RWPE2 (cell line): Measurements from ENCODE around the gene P2RX1.

Experiments
- ATAC-seq: fragments of 200-7000 bp; cut with Tn5 transposase; 3 replicates; pipeline ENCODE4 v1.9.1; 2021; ENCODE audit warnings: low read depth
- DNase-seq: peaks from one replicate; pipeline ENCODE4 v3.0.0-alpha.2; 2020; ENCODE audit warnings: low spot score
- H3K27ac ChIP-seq: fragments of 450-650 bp; 2 replicates; pipeline ENCODE4 v1.5.1; 2017; ENCODE audit warnings: mild to moderate bottlenecking; ENCODE audit not compliant: poor library complexity, severe bottlenecking
- H3K27me3 ChIP-seq: fragments of 250-450 bp; sonication (Bioruptor Pico); 2 replicates; pipeline ENCODE4 v1.5.1; 2021; ENCODE audit warnings: mild to moderate bottlenecking, moderate library complexity; ENCODE audit not compliant: insufficient read depth, poor library complexity, severe bottlenecking
- H3K36me3 ChIP-seq: fragments of 250-450 bp; sonication (Bioruptor Pico); 2 replicates; pipeline ENCODE4 v1.5.1; 2020; ENCODE audit warnings: low read depth, mild to moderate bottlenecking, moderate library complexity
- H3K4me1 ChIP-seq: fragments of 250-450 bp; sonication (Bioruptor Pico); 2 replicates; pipeline ENCODE4 v1.5.1; 2021; ENCODE audit warnings: mild to moderate bottlenecking, moderate library complexity; ENCODE audit not compliant: insufficient read depth, poor library complexity, severe bottlenecking
- H3K4me3 ChIP-seq: fragments of 250-450 bp; sonication (Bioruptor Pico); 2 replicates; pipeline ENCODE4 v1.5.1; 2021; ENCODE audit warnings: mild to moderate bottlenecking, moderate library complexity; ENCODE audit not compliant: severe bottlenecking
- H3K9me3 ChIP-seq: fragments of 250-450 bp; sonication (Bioruptor Pico); 2 replicates; pipeline ENCODE4 v1.5.1; 2021; ENCODE audit warnings: mild to moderate bottlenecking, moderate library complexity; ENCODE audit not compliant: severe bottlenecking
- CTCF ChIP-seq: fragments of 450-650 bp; IDR thresholded peaks from one replicate; pipeline ENCODE4 v1.5.1; 2017; ENCODE audit warnings: mild to moderate bottlenecking, moderate library complexity; ENCODE audit not compliant: poor library complexity, severe bottlenecking

Gene P2RX1

DNA sequence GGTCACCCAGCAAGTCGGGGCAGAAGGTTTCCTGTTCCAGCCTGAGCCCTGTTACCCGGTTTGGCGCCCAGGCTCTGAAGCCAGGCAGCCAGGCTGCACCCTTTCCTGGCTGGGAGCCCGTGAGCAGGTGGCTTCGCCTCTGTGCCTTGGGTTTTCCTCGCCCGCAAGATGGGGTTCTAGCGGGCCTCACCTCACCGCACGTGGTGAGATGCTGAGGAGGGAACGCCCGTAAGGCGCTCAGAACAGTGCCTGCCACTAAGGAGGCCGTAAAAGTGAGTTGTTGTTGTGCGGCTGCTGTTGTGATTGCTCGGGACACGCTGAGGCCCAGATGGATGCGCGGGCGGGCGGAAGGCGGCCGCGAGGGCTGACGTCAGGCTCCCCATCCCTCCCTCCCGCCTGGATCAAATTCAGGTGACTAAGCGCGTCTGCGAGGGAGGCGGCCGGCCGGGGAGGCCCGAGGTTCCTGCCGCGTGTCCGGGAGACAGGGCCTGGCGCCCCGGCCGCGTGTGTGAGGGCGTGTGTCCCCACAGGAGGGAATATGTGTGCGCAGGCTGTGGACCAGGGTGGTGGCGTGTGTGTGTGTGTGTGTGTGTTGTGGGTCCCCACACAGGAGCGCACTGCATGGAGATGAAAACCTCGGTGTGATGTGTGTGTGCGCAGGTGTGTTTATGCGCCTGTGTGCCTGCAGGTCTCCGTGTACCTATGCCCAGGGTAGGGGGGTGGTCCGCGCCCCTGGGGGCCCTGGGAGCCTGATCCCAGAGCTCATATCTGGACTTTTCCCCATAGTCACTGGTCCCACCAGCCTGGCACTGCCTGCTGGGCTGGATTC lies 27.7 kb downstream of the P2RX1 start:
- TF ChIP-seq CTCF, result no peak
- H3K36me3 ChIP-seq, result no peaks in the 10 kb centered on the region
- no peak overlapping the region for H3K4me3 ChIP-seq
- H3K9me3 ChIP-seq, result no peaks in the 10 kb centered on the region
- DNase-seq (peak; percentile 87), ATAC-seq (peak; percentile 57)
- peaks cover 35% of the 10 kb centered on the region for H3K4me1 ChIP-seq
- H3K27ac ChIP-seq, result peak overlapping the region; percentile 78
- no peaks in the 10 kb centered on the region for H3K27me3 ChIP-seq

DNA sequence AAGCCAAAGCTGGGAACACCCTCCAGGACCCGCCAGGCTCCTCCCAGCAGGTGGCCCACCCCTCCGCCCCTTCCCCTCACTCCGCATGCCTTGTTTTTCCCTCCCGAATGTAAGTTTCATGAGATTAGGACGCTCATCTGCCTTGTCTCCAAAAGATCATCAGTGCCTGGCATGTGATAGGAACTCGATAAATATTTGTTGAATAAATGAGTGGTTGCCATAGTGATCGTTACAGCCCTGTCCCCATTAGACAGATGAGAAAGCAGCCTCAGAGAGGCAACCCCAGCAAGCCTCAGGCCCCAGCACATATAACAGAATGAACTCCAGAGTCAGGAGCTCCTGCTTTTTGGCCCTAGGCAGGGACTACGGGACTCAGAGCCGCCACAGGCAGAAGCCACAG lies 28.5 kb downstream of the P2RX1 start:
- peak overlapping the region; percentile 78 for H3K27ac ChIP-seq
- no peaks in the 10 kb centered on the region for H3K9me3 ChIP-seq
- ATAC-seq, result no peak
- no peaks in the 10 kb centered on the region for H3K27me3 ChIP-seq
- peaks cover 35% of the 10 kb centered on the region for H3K4me1 ChIP-seq
- no peaks in the 10 kb centered on the region for H3K36me3 ChIP-seq
- no peak for TF ChIP-seq CTCF
- H3K4me3 ChIP-seq, result no peak overlapping the region
- no peak for DNase-seq

DNA sequence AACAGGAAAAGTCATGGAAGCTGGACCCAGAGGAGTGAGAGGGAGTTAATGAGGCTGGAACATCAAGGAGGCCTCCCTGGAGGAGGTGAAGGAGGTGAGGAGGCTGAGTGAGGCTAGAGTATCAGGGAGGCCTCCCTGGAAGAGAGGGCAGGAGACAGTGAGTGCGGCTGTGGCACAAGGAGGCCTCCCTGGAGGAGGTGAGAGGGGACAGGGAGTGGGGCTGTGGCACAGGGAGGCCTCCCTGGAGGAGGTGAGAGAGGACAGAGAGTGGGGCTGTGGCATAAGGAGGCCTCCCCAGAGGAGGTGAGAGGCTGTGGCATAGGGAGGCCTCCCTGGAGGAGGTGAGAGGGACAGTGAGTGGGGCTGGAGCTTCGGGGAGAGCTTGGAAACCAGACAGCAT lies 28.9 kb downstream of the P2RX1 start:
- TF ChIP-seq CTCF, result no peak
- ATAC-seq, result no peak
- Histone ChIP-seq H3K4me3 (no peak overlapping the region), H3K4me1 (peaks cover 35% of the 10 kb centered on the region), H3K27me3 (no peaks in the 10 kb centered on the region), H3K9me3 (no peaks in the 10 kb centered on the region), H3K36me3 (no peaks in the 10 kb centered on the region), H3K27ac (peak overlapping the region; percentile 78)
- no peak for DNase-seq

GRCh38 chr17:3886776-3887175 lies 29.5 kb downstream of the P2RX1 start:
- Histone ChIP-seq H3K36me3 (no peaks in the 10 kb centered on the region), H3K27me3 (no peaks in the 10 kb centered on the region), H3K9me3 (no peaks in the 10 kb centered on the region), H3K27ac (no peak overlapping the region), H3K4me1 (peaks cover 34% of the 10 kb centered on the region), H3K4me3 (no peak overlapping the region)
- DNase-seq (no peak), ATAC-seq (no peak)
- TF ChIP-seq CTCF, result no peak

DNA sequence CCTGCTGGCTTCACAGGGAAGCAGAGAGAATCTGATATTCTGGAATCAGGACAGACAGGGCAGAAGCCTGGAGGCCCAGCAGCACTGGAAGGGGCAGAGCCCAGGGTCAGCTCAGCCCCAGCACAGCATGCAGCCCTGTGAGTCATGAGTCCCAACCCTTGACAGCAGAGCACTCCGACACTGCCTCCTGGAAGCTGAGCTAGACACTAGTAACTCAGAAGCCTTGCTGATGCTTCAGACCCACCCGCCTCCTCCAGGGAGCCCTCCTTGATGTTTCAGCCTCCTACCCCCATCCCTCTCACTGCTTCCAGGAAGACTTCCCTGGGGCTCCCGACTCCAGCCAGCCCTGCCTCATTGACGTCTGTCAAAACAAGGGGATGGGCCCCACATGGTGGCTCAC lies 30.3 kb downstream of the P2RX1 start:
- peaks cover 3% of the 10 kb centered on the region; the same call in 1 of the 2 replicates for H3K36me3 ChIP-seq
- H3K4me3 ChIP-seq, result no peak overlapping the region
- H3K27me3 ChIP-seq, result no peaks in the 10 kb centered on the region
- no peak for ATAC-seq
- no peak for TF ChIP-seq CTCF
- H3K27ac ChIP-seq, result no peak overlapping the region
- peaks cover 31% of the 10 kb centered on the region for H3K4me1 ChIP-seq
- no peaks in the 10 kb centered on the region for H3K9me3 ChIP-seq
- DNase-seq, result no peak
